A673 (cell line): ENCODE results near the gene RIN1.
"Not testable (repeated sequence)": the region's sequence is repeated elsewhere in the genome, so short reads cannot be mapped to it uniquely, and the experiment has no call there.

ENCODE experiments used
- CTCF ChIP-seq: fragments of 300-800, 200-600 bp; sonication (generic); conservative IDR thresholded peaks from 2 replicates; pipeline ENCODE4 v1.5.1; 2017; ENCODE audit warnings: low read depth, mild to moderate bottlenecking, antibody characterized with exemption, low read length, moderate library complexity, mixed read lengths
- EZH2 ChIP-seq: fragments of 200-600 bp; sonication (generic); IDR thresholded peaks from 2 replicates; pipeline ENCODE4 v1.6.1; 2017; ENCODE audit warnings: borderline replicate concordance, low read depth, mild to moderate bottlenecking, mixed read lengths, antibody characterized with exemption, low read length; ENCODE audit not compliant: poor library complexity, severe bottlenecking

GRCh38 chr11:66380264-66380663, 44.0 kb upstream of the RIN1 start:
- TF ChIP-seq CTCF = peak; percentile 24; the same call in 1 of the 2 replicates
- TF ChIP-seq EZH2 = not testable (repeated sequence)
